H1 (cell line): ENCODE data around the gene ETS1. TPM values are rescaled to one million over a fixed set of nuclear protein-coding genes. Genes with fewer than 3 reads are reported as not detected.

Experiments used
- BCL11A ChIP-seq, 2 experiments: IDR thresholded peaks; one replicate each; pipeline ENCODE4 v1.6.1; 2011; ENCODE audit warnings: low read depth in 2 of 2, low read length in 2 of 2, mild to moderate bottlenecking in 2 of 2
- EGR1 ChIP-seq: IDR thresholded peaks from 2 replicates; pipeline ENCODE4 v1.6.1; 2011; ENCODE audit warnings: low read depth, low read length, borderline replicate concordance
- SP4 ChIP-seq: IDR thresholded peaks from 2 replicates; pipeline ENCODE4 v1.6.1; 2012; ENCODE audit warnings: low read length, inconsistent platforms
- polyA plus RNA-seq, 7 experiments: library from polyadenylated mRNA; depleted of rRNA in 3 of 7; stranded (reverse) in 5 of 7; unstranded in 2 of 7; fragments of >200 nt in 5 of 7; fragments of 200-250 nt in 2 of 7; gene quantifications; 1 replicate in 5 of 7; 2 replicates in 1 of 7; 4 replicates in 1 of 7; pipeline versions ENCODE4 v1.2.1 to v1.2.3, GENCODE V29; 2011 to 2013; ENCODE audit warnings: missing spikeins in 2 of 7, mixed read lengths in 2 of 7
- total RNA-seq: library from RNA; stranded (reverse); fragmentation: NEBNext Ultra II Directional; extraction: Animal tissue kit (Norgen Biotek cat#: 25700); gene quantifications from 2 replicates; pipeline ENCODE4 v1.2.1, GENCODE V29; 2021
- TF ChIP-seq, protein P1 (sequence below): IDR thresholded peaks from 2 replicates; pipeline ENCODE4 v1.6.1; 2011; ENCODE audit warnings: low read depth, mild to moderate bottlenecking, low read length; ENCODE audit not compliant: insufficient read depth

Gene ETS1
- total and polyA plus RNA-seq, 2 of the 8 experiments (the other 6 are each of a cell fraction or from before 2014, with no cell fraction given), result 10.0 to 35.3 TPM

DNA sequence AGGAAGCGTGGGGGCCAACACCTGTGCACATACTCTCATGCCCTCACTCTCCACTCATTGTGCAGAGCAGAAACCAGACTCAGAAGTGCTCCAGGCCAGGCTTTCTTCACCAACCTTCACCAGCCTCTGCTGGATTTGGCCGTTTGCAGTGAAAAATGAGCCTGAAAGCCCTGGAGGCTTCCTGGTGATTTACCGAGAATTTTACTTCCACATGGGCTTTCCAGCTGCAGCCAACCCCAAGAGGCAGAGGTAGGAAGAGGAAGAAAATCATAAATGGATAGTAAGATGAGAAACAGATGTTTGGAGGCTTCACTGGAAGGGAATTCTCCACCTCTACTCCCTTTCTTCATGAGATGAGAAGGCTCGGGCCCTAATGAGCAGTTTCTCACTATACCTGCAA, 155.4 kb downstream of the ETS1 start (continued):
- TF ChIP-seq, protein P1, sequence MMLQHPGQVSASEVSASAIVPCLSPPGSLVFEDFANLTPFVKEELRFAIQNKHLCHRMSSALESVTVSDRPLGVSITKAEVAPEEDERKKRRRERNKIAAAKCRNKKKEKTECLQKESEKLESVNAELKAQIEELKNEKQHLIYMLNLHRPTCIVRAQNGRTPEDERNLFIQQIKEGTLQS, result no peak
- TF ChIP-seq BCL11A (IDR thresholded peaks at IDR 0.05; ENCODE audit: low read depth in 2 of 2, low read length in 2 of 2) (no peak), EGR1 (no peak), SP4 (no peak)
